ENCODE data around the gene NBEAL1.
A peak's percentile ranks its signal among the peaks of the same experiment; 100 is the strongest.

Gene NBEAL1

GRCh38 chr2:203016716-203017115, 2.0 kb downstream of the NBEAL1 start:
- CTCF ChIA-PET: no interaction called here
- peak overlapping the region; percentile 16 for H3K4me3 ChIP-seq (ENCODE audit: low read depth, low read length)
- H3K4me1 ChIP-seq (ENCODE audit: control insufficient read depth, insufficient read depth, low read length): no peaks in the 10 kb centered on the region
- 0 out of 3 replicates have a peak, but pooled peaks cover 0 to 3% of the 10 kb centered on the region in 2 experiments for H3K36me3 ChIP-seq (ENCODE audit: control insufficient read depth in 2 of 2, insufficient read depth in 1 of 2, low read length in 2 of 2)
- H3K9me3 ChIP-seq (ENCODE audit: control insufficient read depth, insufficient read depth, low read depth, low read length): no peaks in the 10 kb centered on the region
- no peak for TF ChIP-seq GLI4 (tag by site-specific recombination; IDR thresholded peaks at IDR 0.05)
- no peak for TF ChIP-seq ZBTB11 (tag by site-specific recombination; conservative IDR thresholded peaks at IDR 0.05; ENCODE audit: low read depth)
- TF ChIP-seq GLIS2 (tag by site-specific recombination; IDR thresholded peaks at IDR 0.05): no peak
- TF ChIP-seq PATZ1 (tag by site-specific recombination; IDR thresholded peaks at IDR 0.05): no peak
- TF ChIP-seq PRDM1 (tag by site-specific recombination; IDR thresholded peaks at IDR 0.05): 0 out of 2 replicates have a peak, but pooled peaks have one; percentile 5
- no peak for TF ChIP-seq ZNF416 (tag by site-specific recombination; IDR thresholded peaks at IDR 0.05)
- no peak for TF ChIP-seq ZBTB21 (tag by site-specific recombination; IDR thresholded peaks at IDR 0.05)
- TF ChIP-seq SCRT1 (tag by site-specific recombination; IDR thresholded peaks at IDR 0.05; ENCODE audit: borderline replicate concordance): no peak
- no peak for TF ChIP-seq ZNF704 (tag by site-specific recombination; IDR thresholded peaks at IDR 0.05)
- no peak for TF ChIP-seq ZNF266 (tag by site-specific recombination; IDR thresholded peaks at IDR 0.05; ENCODE audit: low read depth)
- no peak for TF ChIP-seq PRDM10 (tag by site-specific recombination; IDR thresholded peaks at IDR 0.05)
- peak; percentile 60; the same call in 1 of the 2 replicates for TF ChIP-seq ZSCAN30 (tag by site-specific recombination; IDR thresholded peaks at IDR 0.05)
- POLR2A ChIA-PET: no interaction called here
- H3K27ac ChIP-seq (ENCODE audit: extremely low read depth, low read depth, low read length): no peak overlapping the region

GRCh38 chr2:203018181-203018580, 3.5 kb downstream of the NBEAL1 start:
- Histone ChIP-seq H3K9me3 (ENCODE audit: control insufficient read depth, insufficient read depth, low read depth, low read length) (no peaks in the 10 kb centered on the region), H3K27ac (ENCODE audit: extremely low read depth, low read depth, low read length) (no peak overlapping the region), H3K4me3 (ENCODE audit: low read depth, low read length) (peak overlapping the region; percentile 2), H3K36me3 (ENCODE audit: control insufficient read depth in 2 of 2, insufficient read depth in 1 of 2, low read length in 2 of 2) (0 out of 3 replicates have a peak, but pooled peaks cover 0 to 3% of the 10 kb centered on the region in 2 experiments), H3K4me1 (ENCODE audit: control insufficient read depth, insufficient read depth, low read length) (no peaks in the 10 kb centered on the region)
- POLR2A ChIA-PET: interaction anchor here (0.7 to 1.1 kb wide), 2 partner anchors 87 to 98 kb away, joined by 3 to 4 read pairs; no protein-coding TSS in a partner anchor
- CTCF ChIA-PET: interaction anchor here (0.7 kb wide), 2 partner anchors 9 to 149 kb away, joined by 4 to 5 read pairs; no protein-coding TSS in a partner anchor
- TF ChIP-seq ZNF112 (tag by site-specific recombination; IDR thresholded peaks at IDR 0.05) (no peak), ZNF639 (tag by site-specific recombination; IDR thresholded peaks at IDR 0.05) (no peak), ZNF335 (tag by site-specific recombination; conservative IDR thresholded peaks at IDR 0.05) (0 out of 2 replicates have a peak, but pooled peaks have one; percentile 20), ZNF362 (tag by site-specific recombination; IDR thresholded peaks at IDR 0.05) (0 out of 2 replicates have a peak, but pooled peaks have one; percentile 65), PRDM6 (tag by site-specific recombination; IDR thresholded peaks at IDR 0.05) (peak; percentile 74)
